Heart left ventricle (tissue), 13 donors: Measurements from ENCODE around the gene SEMA3F.

Source experiments
- POLR2A ChIP-seq, 2 donors: fragments of 450-650 bp; IDR thresholded peaks; one replicate each; pipeline ENCODE4 v1.6.1; 2017; ENCODE audit warnings: antibody characterized with exemption in 2 of 2, mild to moderate bottlenecking in 2 of 2, moderate library complexity in 2 of 2
- TF ChIP-seq, protein P1 (sequence below), 12 donors: fragments of 200-600 bp; sonication (generic) in 4 of 12; IDR thresholded peaks; one replicate each; pipeline versions ENCODE4 v1.5.0 to v1.8.0; 2018 to 2022; ENCODE audit warnings: antibody characterized with exemption in 12 of 12, mild to moderate bottlenecking in 5 of 12
- donor health status: ischemic (EF 13 %, LVEDD 7.1; RV severe dilation, severe dysfunction).
- donor health status: DM: no; HTN: yes; CAD: no.
- donor health status: DM: no; HTN: no; CAD: no.
- donor health status: ischemic (EF 25% LVEDD 6.9; RV normal size, moderate dysfunction).
- donor health status: ischemic (EF 25% LVEDD 5.7; RV mildly dilated, moderate dysfunction).
- donor health status: ischemic (EF 35%, LVEDD 5.7; RV mildly dilated, moderate dysfunction).
- donor health status: nonischemic (EF 11% LVEDD 7.7; RV severe dilation, severe dysfunction).
- donor health status: DM: yes; HTN: yes; CAD: no.
- donor health status: PGD.
- donor health status: ischemic (EF 29% LVEDD 5.4; RV normal size, mild dysfunction).
- donor health status: nonischemic (EF 23%, LVEDD 6.1; RV moderate dilation, normal function).

DNA sequence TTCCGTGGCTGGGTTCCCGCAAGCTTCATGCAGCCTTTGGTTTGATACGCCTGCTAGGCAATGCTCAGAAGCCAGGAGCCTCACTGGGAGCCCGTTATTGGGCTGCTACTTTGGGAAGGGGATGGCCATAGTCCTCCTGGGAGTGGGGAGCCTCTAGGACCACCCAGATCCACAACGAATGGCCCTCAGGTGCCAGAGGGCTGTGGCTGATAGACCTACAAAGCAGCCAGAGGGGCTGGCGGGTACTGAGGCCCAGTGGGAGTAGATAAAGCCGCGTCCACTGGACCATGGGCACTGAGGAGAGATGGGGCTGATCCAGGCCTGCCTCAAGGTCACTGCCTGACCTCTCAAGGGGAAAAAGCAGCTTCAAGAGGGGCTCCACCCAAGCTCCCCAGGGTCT, 37.0 kb downstream of the SEMA3F start:
- TF ChIP-seq, protein P1, sequence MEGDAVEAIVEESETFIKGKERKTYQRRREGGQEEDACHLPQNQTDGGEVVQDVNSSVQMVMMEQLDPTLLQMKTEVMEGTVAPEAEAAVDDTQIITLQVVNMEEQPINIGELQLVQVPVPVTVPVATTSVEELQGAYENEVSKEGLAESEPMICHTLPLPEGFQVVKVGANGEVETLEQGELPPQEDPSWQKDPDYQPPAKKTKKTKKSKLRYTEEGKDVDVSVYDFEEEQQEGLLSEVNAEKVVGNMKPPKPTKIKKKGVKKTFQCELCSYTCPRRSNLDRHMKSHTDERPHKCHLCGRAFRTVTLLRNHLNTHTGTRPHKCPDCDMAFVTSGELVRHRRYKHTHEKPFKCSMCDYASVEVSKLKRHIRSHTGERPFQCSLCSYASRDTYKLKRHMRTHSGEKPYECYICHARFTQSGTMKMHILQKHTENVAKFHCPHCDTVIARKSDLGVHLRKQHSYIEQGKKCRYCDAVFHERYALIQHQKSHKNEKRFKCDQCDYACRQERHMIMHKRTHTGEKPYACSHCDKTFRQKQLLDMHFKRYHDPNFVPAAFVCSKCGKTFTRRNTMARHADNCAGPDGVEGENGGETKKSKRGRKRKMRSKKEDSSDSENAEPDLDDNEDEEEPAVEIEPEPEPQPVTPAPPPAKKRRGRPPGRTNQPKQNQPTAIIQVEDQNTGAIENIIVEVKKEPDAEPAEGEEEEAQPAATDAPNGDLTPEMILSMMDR (IDR thresholded peaks at IDR 0.05), result no peak
- TF ChIP-seq POLR2A (IDR thresholded peaks at IDR 0.05), result no peak
